ENCODE measurements around the gene TCF4. TPM values are rescaled to one million over a fixed set of nuclear protein-coding genes. Genes with fewer than 3 reads are reported as not detected.
A peak's percentile ranks its signal among the peaks of the same experiment; 100 is the strongest.

TCF4 gene
- polyA plus RNA-seq, 1 donor (not counting 4 experiments of a cell fraction or from before 2014, with no cell fraction given): 9.7 TPM

GRCh38 chr18:55420665-55421307 is 167.2 kb downstream of the TCF4 start:
- DNase-seq (ENCODE audit: low read depth, low spot score) (no peak), FAIRE-seq (no peak)
- Histone ChIP-seq H3K4me2 (ENCODE audit: control insufficient read depth, extremely low read depth, insufficient read depth, low read depth, low read length) (peak overlapping the region; percentile 99), H3K9me1 (ENCODE audit: control insufficient read depth, extremely low read depth, insufficient read depth, low read length) (no peaks in the 10 kb centered on the region), H2AFZ (ENCODE audit: control insufficient read depth, low read length) (peak overlapping the region; percentile 88), H3K9ac (ENCODE audit: control insufficient read depth, extremely low read depth, insufficient read depth, low read length) (peak overlapping the region; percentile 59), H3K27me3 (ENCODE audit: control insufficient read depth, extremely low read depth, insufficient read depth, low read length) (no peaks in the 10 kb centered on the region), H3K36me3 (ENCODE audit: control insufficient read depth in 2 of 2, extremely low read depth in 1 of 2, insufficient read depth in 2 of 2, low read length in 2 of 2) (no peaks in the 10 kb centered on the region), H3K9me3 (ENCODE audit: control insufficient read depth, low read depth, low read length) (no peaks in the 10 kb centered on the region), H3K4me1 (ENCODE audit: control insufficient read depth, extremely low read depth, insufficient read depth, low read length) (peaks cover 18% of the 10 kb centered on the region), H3K4me3 (ENCODE audit: control insufficient read depth in 2 of 3, extremely low read depth in 1 of 3, insufficient read depth in 2 of 3, low read depth in 1 of 3, low read length in 3 of 3) (peak overlapping the region; percentile 2 to 69 (median 63)), H3K79me2 (ENCODE audit: control insufficient read depth, insufficient read depth, low read length) (peaks cover 2% of the 10 kb centered on the region), H3K27ac (ENCODE audit: control insufficient read depth, insufficient read depth, low read length) (peak overlapping the region; percentile 71), H4K20me1 (ENCODE audit: control insufficient read depth, extremely low read depth, insufficient read depth, low read length) (no peaks in the 10 kb centered on the region)
- TF ChIP-seq EZH2 (IDR thresholded peaks at IDR 0.05; ENCODE audit: low read length) (no peak), CTCF (optimal IDR thresholded peaks at IDR 0.05 in 1 of 3, IDR thresholded peaks at IDR 0.05 in 1 of 3, conservative IDR thresholded peaks at IDR 0.05 in 1 of 3; ENCODE audit: extremely low read depth in 1 of 3, insufficient read depth in 2 of 3, low read length in 3 of 3) (no peak)
- dilution Hi-C loops (cut with MboI; ENCODE audit: extremely low pct_ligation_motif_present, low sequenced_read_pairs): no loop called here

DNA sequence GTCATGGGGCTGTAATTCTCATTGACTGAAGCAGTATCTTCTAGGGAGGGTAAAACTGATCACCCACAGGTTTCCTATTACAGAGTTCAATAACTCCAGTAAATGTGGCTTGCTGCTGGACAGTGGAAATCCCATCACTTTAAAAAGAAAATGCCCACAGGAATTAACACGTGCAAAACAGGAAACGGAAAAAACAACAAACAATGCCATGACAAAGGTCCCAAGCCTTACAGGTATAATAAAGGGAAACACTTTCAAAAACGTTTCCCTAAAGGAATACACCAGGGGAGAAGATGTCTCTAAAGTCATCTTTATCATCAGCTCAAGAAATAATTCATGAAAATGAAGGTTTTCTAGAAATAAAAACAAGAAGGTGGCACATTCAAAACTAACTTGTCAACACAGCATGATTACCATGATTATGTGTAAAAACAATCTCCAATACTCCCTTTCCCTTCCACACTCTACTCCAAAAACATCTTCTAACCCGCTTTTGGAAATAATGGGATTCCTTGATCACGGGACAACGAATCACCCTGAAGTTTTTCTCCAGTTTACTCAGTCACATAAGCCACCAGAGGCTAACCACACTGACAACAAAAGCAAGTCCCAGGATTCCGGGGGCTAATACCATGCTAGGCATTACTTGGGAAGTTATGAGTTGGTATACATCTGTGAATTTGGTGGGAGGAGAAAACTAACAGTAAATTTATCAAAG is 167.9 kb downstream of the TCF4 start:
- H3K4me1 ChIP-seq (ENCODE audit: control insufficient read depth, extremely low read depth, insufficient read depth, low read length): peaks cover 18% of the 10 kb centered on the region
- peak overlapping the region; percentile 40 for H3K9ac ChIP-seq (ENCODE audit: control insufficient read depth, extremely low read depth, insufficient read depth, low read length)
- no peaks in the 10 kb centered on the region for H4K20me1 ChIP-seq (ENCODE audit: control insufficient read depth, extremely low read depth, insufficient read depth, low read length)
- H3K27me3 ChIP-seq (ENCODE audit: control insufficient read depth, extremely low read depth, insufficient read depth, low read length): no peaks in the 10 kb centered on the region
- dilution Hi-C loops (cut with MboI; ENCODE audit: extremely low pct_ligation_motif_present, low sequenced_read_pairs): no loop called here
- H3K4me3 ChIP-seq (ENCODE audit: control insufficient read depth in 2 of 3, extremely low read depth in 1 of 3, insufficient read depth in 2 of 3, low read depth in 1 of 3, low read length in 3 of 3): peak overlapping the region; percentile 2 to 69 (median 63)
- H3K4me2 ChIP-seq (ENCODE audit: control insufficient read depth, extremely low read depth, insufficient read depth, low read depth, low read length): peak overlapping the region; percentile 99
- peaks cover 2% of the 10 kb centered on the region for H3K79me2 ChIP-seq (ENCODE audit: control insufficient read depth, insufficient read depth, low read length)
- TF ChIP-seq CTCF (optimal IDR thresholded peaks at IDR 0.05 in 1 of 3, IDR thresholded peaks at IDR 0.05 in 1 of 3, conservative IDR thresholded peaks at IDR 0.05 in 1 of 3; ENCODE audit: extremely low read depth in 1 of 3, insufficient read depth in 2 of 3, low read length in 3 of 3) (no peak), EZH2 (IDR thresholded peaks at IDR 0.05; ENCODE audit: low read length) (no peak)
- peak overlapping the region; percentile 88 for H2AFZ ChIP-seq (ENCODE audit: control insufficient read depth, low read length)
- no peaks in the 10 kb centered on the region for H3K36me3 ChIP-seq (ENCODE audit: control insufficient read depth in 2 of 2, extremely low read depth in 1 of 2, insufficient read depth in 2 of 2, low read length in 2 of 2)
- H3K9me1 ChIP-seq (ENCODE audit: control insufficient read depth, extremely low read depth, insufficient read depth, low read length): no peaks in the 10 kb centered on the region
- H3K27ac ChIP-seq (ENCODE audit: control insufficient read depth, insufficient read depth, low read length): peak overlapping the region; percentile 41
- H3K9me3 ChIP-seq (ENCODE audit: control insufficient read depth, low read depth, low read length): no peaks in the 10 kb centered on the region
- FAIRE-seq: no peak
- DNase-seq (ENCODE audit: low read depth, low spot score): no peak

Measured in keratinocyte (primary cell).